ENCODE measurements around the gene TOLLIP. TPM values are rescaled to one million over a fixed set of nuclear protein-coding genes. Genes with fewer than 3 reads are reported as not detected.

Gene TOLLIP
- total RNA-seq, 1 experiment from 2014 or later: 32.3 TPM

DNA sequence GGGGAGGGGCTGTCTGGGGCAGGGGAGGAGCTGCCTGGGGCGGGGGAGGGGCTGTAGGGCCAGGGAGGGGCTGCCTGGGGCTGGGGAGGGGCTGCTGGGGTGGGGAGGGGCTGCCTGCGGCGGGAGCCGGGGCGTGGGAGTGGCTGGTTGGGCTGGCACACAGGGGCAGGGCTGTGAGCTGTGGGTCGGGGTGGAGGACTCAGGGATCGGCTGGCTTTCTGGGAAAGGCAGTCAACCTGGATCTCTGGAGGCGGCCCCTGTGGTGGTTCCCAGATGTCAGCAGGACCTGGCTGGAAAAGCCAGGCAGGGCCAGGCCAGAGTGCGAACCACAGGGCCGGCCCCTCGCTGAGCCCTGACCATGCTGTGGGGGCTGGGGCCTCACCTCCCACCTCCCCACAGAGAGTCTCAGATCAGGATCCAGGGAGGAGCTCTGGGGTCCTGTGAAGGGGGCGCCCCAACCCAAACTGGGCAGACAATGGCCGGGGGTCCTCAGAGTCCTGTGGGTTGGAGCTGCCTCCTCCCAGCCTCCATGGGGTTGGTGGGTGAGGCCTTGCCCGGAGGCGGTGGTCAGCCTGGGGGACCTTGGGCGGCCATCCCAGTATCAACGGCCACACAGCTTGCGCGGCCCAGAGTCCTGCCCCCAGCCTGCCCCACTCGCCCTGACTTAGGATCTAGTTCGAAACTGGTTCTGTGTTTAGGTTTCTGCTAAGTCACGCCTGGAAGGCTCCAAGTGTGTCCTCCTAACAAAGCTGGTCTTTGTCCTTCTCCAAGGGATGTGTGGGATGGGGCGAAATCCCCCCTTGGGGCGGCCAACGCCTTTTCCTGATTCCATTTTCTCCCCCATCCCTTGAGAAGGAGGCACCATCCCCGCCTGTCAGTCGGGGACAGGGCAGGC is 84.7 kb downstream of the TOLLIP start (continued):
- TF ChIP-seq SMAD3 (CRISPR knock-in tag; IDR thresholded peaks at IDR 0.05; ENCODE audit: borderline replicate concordance): no peak
- no peak for TF ChIP-seq TCF7 (CRISPR knock-in tag; IDR thresholded peaks at IDR 0.05; ENCODE audit: low read depth)
- no peak for TF ChIP-seq FOXP1 (CRISPR knock-in tag; IDR thresholded peaks at IDR 0.05; ENCODE audit: borderline replicate concordance)
- no peak for TF ChIP-seq ZNF232 (CRISPR knock-in tag; IDR thresholded peaks at IDR 0.05)

Small RNA genes lying within 50 kb of the gene (microRNA-seq; reads per million reads assigned to microRNA genes)
- gene MIR6744 (ENCODE audit: borderline number of aligned reads): not detected

Other genes starting within 250 kb of the TOLLIP start
- 0.07 to 0.60 TPM (median 0.22 TPM) in 3 replicates for gene MUC2, start 234.8 kb downstream of the TOLLIP start, total RNA-seq (2021)
- under 0.01 TPM in 1 of 3 replicates, not detected in the others for gene MUC5AC, start 151.7 kb downstream of the TOLLIP start, total RNA-seq (2021)
- gene MUC5B, start 86.6 kb downstream of the TOLLIP start, total RNA-seq (2021): 0.69 to 1.6 TPM (median 1.6 TPM) in 3 replicates
- gene BRSK2, start 80.3 kb upstream of the TOLLIP start, total RNA-seq (2021): 22.1 to 34.5 TPM (median 26.2 TPM) in 3 replicates
- gene MOB2, start 177.1 kb upstream of the TOLLIP start, total RNA-seq (2021): 17.7 to 23.4 TPM (median 21.7 TPM) in 3 replicates

All from WTC11 (cell line).